Measurements from ENCODE around the gene PDZD2.
"Not testable (repeated sequence)": the region's sequence is repeated elsewhere in the genome, so short reads cannot be mapped to it uniquely, and the experiment has no call there.

The PDZD2 gene

DNA sequence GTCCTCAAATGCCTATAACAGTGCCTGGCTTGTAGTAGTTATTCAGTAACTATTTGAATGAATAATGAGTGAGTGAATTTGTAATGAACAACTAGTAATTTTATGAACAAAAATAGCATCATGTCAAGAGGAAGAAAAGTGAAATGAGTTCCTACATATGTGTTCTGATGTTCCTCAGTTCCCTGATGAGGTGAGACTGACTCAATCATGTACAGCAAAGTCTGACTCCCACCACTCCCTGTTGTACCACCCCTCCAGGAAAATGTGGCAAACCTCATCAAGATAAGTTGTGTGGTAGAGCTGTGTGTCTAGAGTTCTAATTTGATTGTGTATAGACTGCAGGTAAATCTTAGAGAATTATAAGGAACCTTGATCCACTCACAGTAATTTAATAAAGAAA lies 333.6 kb downstream of the PDZD2 start:
- no peaks in the 10 kb centered on the region for H3K27me3 ChIP-seq (ENCODE audit: control insufficient read depth, low read length)
- no peaks in the 10 kb centered on the region for H3K79me2 ChIP-seq (ENCODE audit: control insufficient read depth, low read length)
- no peaks in the 10 kb centered on the region for H3F3A ChIP-seq (ENCODE audit: control insufficient read depth, insufficient read depth)
- no peak overlapping the region for H3K27ac ChIP-seq (ENCODE audit: low read depth, low read length)
- no peak overlapping the region for H3K4me2 ChIP-seq (ENCODE audit: low read length)
- H3K4me3 ChIP-seq (ENCODE audit: low read length), result no peak overlapping the region
- TF ChIP-seq CTCF (IDR thresholded peaks at IDR 0.05; ENCODE audit: low read depth, low read length, poor library complexity, severe bottlenecking) (no peak), EZH2phosphoT487 (IDR thresholded peaks at IDR 0.05; ENCODE audit: borderline replicate concordance, low read length) (no peak)
- no peaks in the 10 kb centered on the region for H3K9me2 ChIP-seq (replicated peaks; ENCODE audit: control insufficient read depth, low read length)
- peaks cover 7% of the 10 kb centered on the region; the same call in 1 of the 2 replicates for H3K4me1 ChIP-seq (ENCODE audit: control insufficient read depth, low read length)
- no peaks in the 10 kb centered on the region for H3K9me3 ChIP-seq (ENCODE audit: control insufficient read depth, insufficient read depth, low read length)
- H3K36me3 ChIP-seq (ENCODE audit: control insufficient read depth, low read length), result no peaks in the 10 kb centered on the region
- no peaks in the 10 kb centered on the region for H4K20me1 ChIP-seq (ENCODE audit: control insufficient read depth, insufficient read depth, low read depth, low read length)

GRCh38 chr5:31975189-31975612 lies 336.3 kb downstream of the PDZD2 start:
- not testable (repeated sequence) for H3K27me3 ChIP-seq (ENCODE audit: control insufficient read depth, low read length); H3K4me2 ChIP-seq (ENCODE audit: low read length); H3K36me3 ChIP-seq (ENCODE audit: control insufficient read depth, low read length); H3K9me3 ChIP-seq (ENCODE audit: control insufficient read depth, insufficient read depth, low read length); H3F3A ChIP-seq (ENCODE audit: control insufficient read depth, insufficient read depth); H4K20me1 ChIP-seq (ENCODE audit: control insufficient read depth, insufficient read depth, low read depth, low read length); H3K79me2 ChIP-seq (ENCODE audit: control insufficient read depth, low read length); H3K4me3 ChIP-seq (ENCODE audit: low read length); H3K9me2 ChIP-seq (replicated peaks; ENCODE audit: control insufficient read depth, low read length); H3K27ac ChIP-seq (ENCODE audit: low read depth, low read length)
- peaks cover 30% of the 10 kb centered on the region for H3K4me1 ChIP-seq (ENCODE audit: control insufficient read depth, low read length)

- Histone ChIP-seq H3K27ac (ENCODE audit: low read depth, low read length) (no peak overlapping the region), H3K36me3 (ENCODE audit: control insufficient read depth, low read length) (no peaks in the 10 kb centered on the region), H3F3A (ENCODE audit: control insufficient read depth, insufficient read depth) (no peaks in the 10 kb centered on the region; the same call in 1 of the 2 replicates), H3K9me2 (replicated peaks; ENCODE audit: control insufficient read depth, low read length) (no peaks in the 10 kb centered on the region), H3K27me3 (ENCODE audit: control insufficient read depth, low read length) (no peaks in the 10 kb centered on the region), H3K4me2 (ENCODE audit: low read length) (no peak overlapping the region), H3K79me2 (ENCODE audit: control insufficient read depth, low read length) (no peaks in the 10 kb centered on the region), H3K4me1 (ENCODE audit: control insufficient read depth, low read length) (peaks cover 33% of the 10 kb centered on the region), H4K20me1 (ENCODE audit: control insufficient read depth, insufficient read depth, low read depth, low read length) (no peaks in the 10 kb centered on the region), H3K9me3 (ENCODE audit: control insufficient read depth, insufficient read depth, low read length) (no peaks in the 10 kb centered on the region), H3K4me3 (ENCODE audit: low read length) (no peak overlapping the region)
- TF ChIP-seq CTCF (IDR thresholded peaks at IDR 0.05; ENCODE audit: low read depth, low read length, poor library complexity, severe bottlenecking) (no peak), EZH2phosphoT487 (IDR thresholded peaks at IDR 0.05; ENCODE audit: borderline replicate concordance, low read length) (no peak)
These were observed 337.2 kb downstream of the PDZD2 start for GRCh38 chr5:31976169-31976568.

- Histone ChIP-seq H3K36me3 (ENCODE audit: control insufficient read depth, low read length) (no peaks in the 10 kb centered on the region), H3K9me3 (ENCODE audit: control insufficient read depth, insufficient read depth, low read length) (no peaks in the 10 kb centered on the region), H3K4me3 (ENCODE audit: low read length) (no peak overlapping the region), H3K27ac (ENCODE audit: low read depth, low read length) (no peak overlapping the region), H4K20me1 (ENCODE audit: control insufficient read depth, insufficient read depth, low read depth, low read length) (no peaks in the 10 kb centered on the region), H3K4me2 (ENCODE audit: low read length) (no peak overlapping the region), H3K4me1 (ENCODE audit: control insufficient read depth, low read length) (peaks cover 28% of the 10 kb centered on the region), H3K27me3 (ENCODE audit: control insufficient read depth, low read length) (no peaks in the 10 kb centered on the region), H3F3A (ENCODE audit: control insufficient read depth, insufficient read depth) (no peaks in the 10 kb centered on the region; the same call in 1 of the 2 replicates), H3K79me2 (ENCODE audit: control insufficient read depth, low read length) (no peaks in the 10 kb centered on the region), H3K9me2 (replicated peaks; ENCODE audit: control insufficient read depth, low read length) (no peaks in the 10 kb centered on the region)
- TF ChIP-seq EZH2phosphoT487 (IDR thresholded peaks at IDR 0.05; ENCODE audit: borderline replicate concordance, low read length) (no peak), CTCF (IDR thresholded peaks at IDR 0.05; ENCODE audit: low read depth, low read length, poor library complexity, severe bottlenecking) (no peak)
These were observed 342.5 kb downstream of the PDZD2 start for GRCh38 chr5:31981361-31981945.

All from DOHH2 (cell line).